Right forelimb (tissue), 1 donor: Measurements from ENCODE around the gene EPHA6.
"Not testable (repeated sequence)": the region's sequence is repeated elsewhere in the genome, so short reads cannot be mapped to it uniquely, and the experiment has no call there.

Experiments used
- DNase-seq: peaks from one replicate; pipeline ENCODE4 v3.0.0-alpha.2; 2018

The EPHA6 gene

GRCh38 chr3:96931119-96931862 lies 116.9 kb downstream of the EPHA6 start:
- DNase-seq: no peak

DNA sequence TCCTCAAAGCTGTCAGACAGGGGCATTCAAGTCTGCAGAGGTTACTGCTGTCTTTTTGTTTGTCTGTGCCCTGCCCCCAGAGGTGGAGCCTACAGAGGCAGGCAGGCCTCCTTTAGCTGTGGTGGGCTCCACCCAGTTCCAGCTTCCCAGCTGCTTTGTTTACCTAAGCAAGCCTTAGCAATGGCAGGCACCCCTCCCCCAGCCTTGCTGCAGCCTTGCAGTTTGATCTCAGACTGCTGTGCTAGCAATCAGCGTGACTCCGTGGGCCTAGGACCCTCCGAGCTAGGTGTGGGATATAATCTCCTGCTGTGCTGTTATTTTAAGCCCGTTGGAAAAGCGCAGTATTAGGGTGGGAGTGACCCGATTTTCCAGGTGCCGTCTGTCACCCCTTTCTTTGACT lies 127.7 kb downstream of the EPHA6 start:
- not testable (repeated sequence) for DNase-seq

- no peak for DNase-seq
These were observed 144.5 kb downstream of the EPHA6 start for GRCh38 chr3:96958856-96959255.

DNA sequence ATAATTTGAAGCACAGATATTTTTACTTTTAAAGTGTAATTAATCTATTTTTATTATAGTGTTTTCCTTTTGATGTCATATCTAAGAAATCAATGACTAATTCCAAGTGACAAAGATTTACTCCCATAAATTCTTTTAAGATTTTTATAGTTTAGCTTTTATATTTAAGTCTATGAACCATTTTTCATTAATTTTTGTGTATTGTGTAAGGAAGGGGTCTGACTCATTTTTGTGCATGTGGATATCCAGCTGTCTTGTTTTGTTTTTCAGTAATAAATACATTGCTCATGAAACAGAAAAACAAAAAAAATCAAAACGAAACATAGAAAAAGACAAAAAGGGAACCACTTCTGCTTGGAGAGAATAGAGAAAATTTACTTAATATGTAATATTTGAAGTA lies 145.1 kb downstream of the EPHA6 start:
- no peak for DNase-seq

- DNase-seq: no peak
These were observed 145.7 kb downstream of the EPHA6 start for GRCh38 chr3:96959901-96960641.

DNA sequence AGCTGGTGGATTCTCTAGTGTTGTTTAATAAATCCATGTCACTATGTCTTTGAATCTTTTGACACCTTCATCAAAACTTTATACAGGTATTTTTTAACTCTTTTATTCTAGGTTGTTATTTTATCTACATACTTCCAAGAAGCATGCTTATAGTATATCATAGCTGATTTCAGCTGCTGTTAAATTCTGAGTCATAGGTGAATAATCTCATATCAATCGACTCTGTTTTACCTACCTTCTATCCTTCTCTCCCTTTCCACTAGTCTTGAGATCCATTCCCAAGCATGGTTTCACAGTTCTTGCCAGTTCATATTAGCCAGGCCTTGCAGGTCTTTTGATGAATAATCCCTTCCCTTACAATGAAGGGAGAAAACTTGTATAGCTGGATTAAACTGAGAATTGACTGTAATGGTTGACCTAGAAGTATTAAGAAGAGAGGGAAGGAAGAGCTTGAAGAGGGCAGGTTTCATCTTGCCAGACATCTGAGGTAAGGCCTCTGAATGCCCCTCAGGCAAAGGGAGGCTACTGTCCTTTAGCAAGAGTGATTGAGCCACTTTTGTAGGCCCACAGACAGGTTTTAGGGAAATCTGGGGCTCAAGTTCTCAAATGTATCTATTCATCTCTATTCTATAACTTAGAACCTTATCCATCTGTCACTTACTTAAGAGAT lies 146.4 kb downstream of the EPHA6 start:
- no peak for DNase-seq

DNA sequence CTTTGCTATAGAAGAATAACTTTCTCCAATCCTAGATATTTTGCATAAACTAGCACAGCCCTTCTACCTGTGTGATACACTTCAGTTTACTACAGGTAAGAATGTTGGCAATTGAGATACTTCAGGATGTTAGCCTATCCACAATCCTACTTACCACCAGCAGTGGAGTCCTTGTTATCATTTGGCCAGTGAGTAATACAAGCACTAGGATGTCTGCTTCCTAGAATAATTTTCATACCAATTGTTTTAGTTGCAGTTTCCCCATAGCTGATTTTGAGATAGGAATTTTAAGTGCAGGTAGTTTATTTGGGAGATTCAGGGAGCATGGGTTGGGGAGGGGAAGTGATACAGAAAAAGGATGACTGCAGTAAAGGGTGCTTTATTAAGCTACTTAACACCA lies 147.2 kb downstream of the EPHA6 start:
- DNase-seq: no peak

DNA sequence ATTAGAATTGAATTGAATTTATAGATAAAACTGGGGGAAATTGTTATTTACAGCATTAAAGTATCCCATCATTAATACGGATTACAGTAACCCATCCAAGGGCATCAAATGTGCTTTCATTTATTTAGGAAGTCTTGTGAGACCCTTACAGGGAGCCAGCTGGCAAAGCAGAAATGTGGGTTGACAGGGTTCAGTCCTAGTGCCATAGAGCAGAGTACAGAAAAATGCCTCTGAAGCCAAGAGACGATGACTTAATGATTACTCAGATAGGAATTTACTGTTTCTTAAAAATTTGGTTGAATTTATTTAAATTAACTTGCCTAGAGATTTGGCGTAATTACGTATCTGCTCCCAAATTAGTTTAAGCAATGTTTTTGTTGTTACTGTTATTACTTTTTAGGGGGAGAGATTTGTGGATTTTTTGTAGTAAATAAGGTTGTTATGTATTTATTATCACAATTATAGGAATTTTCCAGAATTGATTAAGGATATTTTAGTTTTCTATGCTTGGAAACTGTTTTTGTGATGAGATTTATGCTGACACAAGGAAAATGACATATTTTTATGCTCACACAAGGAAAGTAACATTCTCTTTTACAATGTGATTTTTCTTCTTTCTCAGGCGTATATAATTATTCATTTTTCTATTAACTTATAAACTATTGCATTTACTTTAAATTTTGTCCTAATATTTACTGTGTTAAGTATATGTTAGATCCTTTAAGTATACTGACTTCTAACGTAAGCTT lies 152.0 kb downstream of the EPHA6 start:
- DNase-seq: no peak

- no peak for DNase-seq
These were observed 155.8 kb downstream of the EPHA6 start for GRCh38 chr3:96970211-96970610.

DNA sequence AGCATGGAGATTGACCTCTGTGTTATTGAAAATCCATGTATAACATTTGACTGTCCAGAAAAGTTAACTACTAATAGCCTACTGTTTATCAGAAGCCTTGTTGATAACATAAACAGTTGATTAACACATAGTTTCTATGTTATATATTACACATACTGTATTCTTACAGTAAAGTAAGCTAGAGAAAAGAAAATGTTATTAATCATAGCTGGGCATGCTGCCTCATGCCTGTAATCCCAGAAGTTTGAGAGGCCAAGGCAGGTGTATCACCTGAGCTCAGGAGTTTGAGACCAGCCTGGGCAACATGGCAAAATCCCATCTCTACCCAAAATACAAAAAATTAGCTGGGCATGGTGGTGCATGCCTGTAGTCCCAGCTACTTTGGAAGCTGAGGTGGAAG lies 163.3 kb downstream of the EPHA6 start:
- DNase-seq: no peak

DNA sequence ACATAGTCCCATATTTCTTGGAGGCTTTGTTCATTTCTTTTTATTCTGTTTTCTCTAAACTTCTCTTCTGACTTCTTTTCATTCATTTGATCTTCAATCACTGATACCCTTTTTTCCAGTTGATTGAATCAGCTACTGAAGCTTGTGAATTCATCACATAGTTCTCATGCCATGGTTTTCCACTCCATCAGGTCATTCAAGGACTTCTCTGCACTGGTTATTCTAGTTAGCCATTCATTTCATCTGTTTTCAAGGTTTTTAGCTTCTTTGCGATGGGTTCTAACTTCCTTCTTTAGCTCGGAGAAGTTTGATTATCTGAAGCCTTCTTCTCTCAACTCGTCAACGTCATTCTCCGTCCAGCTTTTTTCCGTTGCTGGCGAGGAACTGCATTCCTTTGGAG lies 169.3 kb downstream of the EPHA6 start:
- DNase-seq: not testable (repeated sequence)

GRCh38 chr3:96986241-96986640 lies 171.8 kb downstream of the EPHA6 start:
- DNase-seq: no peak

DNA sequence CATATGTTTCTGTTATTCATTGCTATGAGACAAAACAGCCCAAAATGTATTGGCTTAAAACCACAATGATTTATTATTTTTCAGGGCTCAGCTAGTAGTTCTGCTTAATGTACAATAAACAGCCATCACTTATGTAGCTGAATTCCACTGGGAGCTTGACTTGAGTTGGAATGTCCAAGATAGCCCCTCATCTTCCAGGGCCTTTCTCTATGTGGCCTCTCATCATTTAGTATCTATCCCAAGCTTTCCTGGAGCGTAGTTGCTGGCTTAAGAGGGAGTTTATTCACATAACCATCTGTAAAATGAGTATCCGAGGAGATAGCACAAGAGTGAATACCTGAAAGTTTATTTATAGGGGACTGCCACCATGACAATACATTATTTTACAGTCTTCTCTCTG lies 176.8 kb downstream of the EPHA6 start:
- no peak for DNase-seq

- no peak for DNase-seq
These were observed 177.5 kb downstream of the EPHA6 start for GRCh38 chr3:96991800-96992365.

GRCh38 chr3:96994988-96995387 lies 180.6 kb downstream of the EPHA6 start:
- no peak for DNase-seq

DNA sequence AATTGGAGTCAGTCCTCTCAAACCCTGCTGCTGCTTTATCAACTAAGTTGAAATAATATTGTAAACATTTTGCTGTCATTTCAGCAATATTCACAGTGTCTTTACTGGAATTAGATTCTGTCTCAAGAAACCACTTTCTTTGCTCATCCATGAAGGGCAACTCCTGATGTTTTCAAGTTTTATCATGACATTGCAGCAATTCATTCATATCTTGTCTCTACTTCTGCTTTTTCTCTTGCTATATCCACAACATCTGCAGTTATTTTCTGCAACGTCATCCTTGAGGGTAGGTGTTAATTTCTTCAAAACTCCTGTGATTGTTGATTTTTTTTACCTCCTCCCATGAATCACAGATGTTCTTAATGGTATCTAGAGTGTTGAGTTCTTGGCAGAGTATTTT lies 181.6 kb downstream of the EPHA6 start:
- no peak for DNase-seq

DNA sequence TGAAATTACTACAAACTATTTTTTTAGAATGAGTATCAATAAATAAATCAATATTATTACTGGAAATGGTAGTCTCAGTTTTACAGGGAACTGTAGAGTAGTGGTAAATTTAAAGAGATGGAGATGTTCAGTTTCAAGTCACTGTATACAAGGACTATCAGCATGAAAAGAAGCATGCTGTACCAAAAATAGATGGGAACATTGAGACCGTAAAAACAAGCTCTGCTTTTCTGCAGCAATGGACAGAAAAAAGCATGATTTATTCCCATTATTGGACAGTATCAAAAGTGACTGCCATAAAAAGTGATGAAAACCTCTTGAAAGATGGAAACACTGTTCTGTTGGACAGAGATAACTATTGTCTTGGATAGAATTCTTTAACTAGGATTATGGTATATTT lies 187.2 kb downstream of the EPHA6 start:
- DNase-seq: no peak

- DNase-seq: no peak
These were observed 195.1 kb downstream of the EPHA6 start for GRCh38 chr3:97009427-97010019.

DNA sequence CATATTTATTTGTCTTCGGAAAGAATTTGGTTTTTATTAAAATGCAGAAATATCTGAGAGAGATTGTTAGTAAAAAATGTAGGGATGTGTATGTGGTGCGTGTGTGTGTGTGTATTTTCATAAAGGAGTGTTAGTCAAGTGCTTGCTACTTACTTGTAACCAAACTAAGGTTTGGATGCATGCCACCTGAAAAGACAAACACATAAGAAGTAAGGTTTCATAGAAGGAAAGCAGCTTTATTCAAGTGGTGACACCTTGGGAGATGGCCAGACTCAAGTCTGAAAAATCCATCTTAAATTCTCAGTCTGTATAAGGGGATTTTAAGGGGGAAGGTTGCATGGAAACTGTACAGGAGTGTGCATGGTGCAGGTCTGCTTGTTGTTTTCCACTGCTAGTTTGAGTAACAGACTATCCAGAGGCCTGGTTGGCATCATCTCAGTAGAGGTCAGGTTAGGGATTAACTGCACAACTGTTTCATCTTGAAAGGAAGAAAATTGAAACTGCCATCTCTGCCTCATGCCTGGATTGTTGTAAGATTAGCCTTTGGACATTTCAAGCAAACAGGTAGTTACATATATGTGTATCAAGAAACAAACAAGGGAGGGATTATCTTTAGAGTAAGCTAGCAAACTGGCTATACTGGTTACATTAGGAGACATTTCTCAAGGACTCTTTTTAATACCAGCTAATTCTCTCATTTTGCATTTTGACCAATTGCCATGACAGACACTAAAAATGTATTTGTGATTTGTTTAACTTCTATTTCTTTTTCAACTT lies 196.7 kb downstream of the EPHA6 start:
- no peak for DNase-seq

- no peak for DNase-seq
These were observed 207.4 kb downstream of the EPHA6 start for GRCh38 chr3:97021778-97022177.

DNA sequence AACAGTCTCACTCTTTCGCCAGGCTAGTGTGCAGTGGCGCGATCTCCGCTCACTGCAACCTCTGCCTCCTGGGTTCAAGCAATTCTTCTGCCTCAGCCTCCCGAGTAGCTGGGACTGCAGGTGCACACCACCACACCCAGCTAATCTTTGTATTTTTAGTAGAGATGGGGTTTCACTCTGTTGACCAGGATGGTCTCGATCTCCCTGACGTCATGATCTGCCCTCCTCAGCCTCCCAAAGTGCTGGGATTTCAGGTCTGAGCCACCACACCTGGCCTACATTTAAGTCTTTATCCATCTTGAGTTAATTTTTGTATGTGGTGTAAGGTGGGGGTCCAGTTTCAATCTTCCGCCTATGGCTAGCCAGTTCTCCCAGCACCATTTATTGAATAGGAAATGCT lies 211.2 kb downstream of the EPHA6 start:
- DNase-seq: not testable (repeated sequence)

GRCh38 chr3:97029972-97030371 lies 215.6 kb downstream of the EPHA6 start:
- DNase-seq: no peak
